Measurements from ENCODE around the gene TMEM72.

- TF ChIP-seq EP300 (IDR thresholded peaks at IDR 0.05) (no peak), POLR2AphosphoS5 (IDR thresholded peaks at IDR 0.05) (no peak)
Observed at GRCh38 chr10:44952779-44953231, 41.7 kb downstream of the TMEM72 start.

Data from sigmoid colon (tissue), 4 donors.